Esophagus muscularis mucosa (tissue), 4 donors: ENCODE data around the gene EEIG2. TPM values are rescaled to one million over a fixed set of nuclear protein-coding genes. Genes with fewer than 3 reads are reported as not detected.

Experiments
- DNase-seq: peaks from one replicate; pipeline ENCODE4 v3.0.0-alpha.2; 2017; ENCODE audit errors: extremely low spot score
- H3K27ac ChIP-seq, 4 donors: fragments of 200-600 bp; sonication (generic); replicated peaks in 1 of 4; 1 replicate in 3 of 4; 2 replicates in 1 of 4; pipeline ENCODE4 v1.5.1; 2016 to 2019; ENCODE audit warnings: mild to moderate bottlenecking in 1 of 4
- H3K27me3 ChIP-seq, 4 donors: fragments of 200-600 bp; sonication (generic); one replicate each; pipeline versions ENCODE4 v1.5.1 to v1.6.0; 2016 to 2019
- H3K36me3 ChIP-seq, 4 donors: fragments of 200-600 bp; sonication (generic); one replicate each; pipeline ENCODE4 v1.5.1; 2016 to 2019
- H3K4me1 ChIP-seq, 4 donors: fragments of 200-600 bp; sonication (generic); one replicate each; pipeline ENCODE4 v1.5.1; 2016 to 2019
- H3K4me3 ChIP-seq, 4 donors: fragments of 200-600 bp; sonication (generic); 1 replicate in 2 of 4; 2 replicates in 2 of 4; pipeline ENCODE4 v1.5.1; 2016 to 2019; ENCODE audit warnings: mild to moderate bottlenecking in 4 of 4, moderate library complexity in 1 of 4
- H3K9me3 ChIP-seq, 4 donors: fragments of 200-600 bp; sonication (generic); 1 replicate in 3 of 4; 2 replicates in 1 of 4; pipeline ENCODE4 v1.5.1; 2016 to 2019
- CTCF ChIP-seq, 3 experiments: fragments of 200-600 bp in 2 of 3; fragments of 450-650 bp in 1 of 3; sonication (generic) in 2 of 3; IDR thresholded peaks; one replicate each; pipeline ENCODE4 v1.5.1; 2017 to 2019; ENCODE audit warnings: antibody characterized with exemption in 3 of 3, mild to moderate bottlenecking in 2 of 3, moderate library complexity in 1 of 3
- EP300 ChIP-seq: sonication (generic); formaldehyde crosslinking; IDR thresholded peaks from one replicate; pipeline ENCODE4 v1.6.1; 2017; ENCODE audit warnings: antibody characterized with exemption
- POLR2A ChIP-seq: fragments of 450-650 bp; IDR thresholded peaks from one replicate; pipeline ENCODE4 v1.6.1; 2017; ENCODE audit warnings: antibody characterized with exemption, moderate library complexity, mild to moderate bottlenecking, low read depth
- POLR2AphosphoS5 ChIP-seq, 2 donors: sonication (generic); formaldehyde crosslinking; IDR thresholded peaks; one replicate each; pipeline ENCODE4 v1.6.1; 2017; ENCODE audit warnings: antibody characterized with exemption in 2 of 2
- WGBS: methylation state at CpG from one replicate; pipeline ENCODE4 v1.1.5; 2018; 5-methylcytosine and 5-hydroxymethylcytosine counted together
- intact Hi-C: fragments of 100-400 bp; cut with DNase I; formaldehyde crosslinking; loops from one replicate; pipeline ENCODE4 v1.15.1; 2023
- total RNA-seq, 4 donors: library from RNA; depleted of rRNA; stranded (reverse); fragments of >200 nt; gene quantifications; one replicate each; pipeline versions ENCODE4 v1.1.0 to v1.2.1, GENCODE V29; 2016

EEIG2 gene
- total RNA-seq, 4 donors from 2014 or later, result 11.6 to 17.2 (median 14.4) TPM

GRCh38 chr1:108560189-108560873 lies 431 bp downstream of the EEIG2 start:
- intact Hi-C loops, result loop anchor here (5.0 kb wide), 1 partner anchor 48 kb away; no protein-coding TSS in a partner anchor
- no peak for DNase-seq
- Histone ChIP-seq H3K36me3 (no peaks in the 10 kb centered on the region), H3K9me3 (no peaks in the 10 kb centered on the region), H3K27ac (peak overlapping the region; percentile 68 to 77 (median 70)), H3K4me1 (peaks cover 12 to 33% (median 29%) of the 10 kb centered on the region in 4 donors), H3K4me3 (peak overlapping the region; percentile 69 to 80 (median 74)), H3K27me3 (no peaks in the 10 kb centered on the region)
- TF ChIP-seq POLR2A, result no peak
- no peak for TF ChIP-seq EP300
- no peak for TF ChIP-seq POLR2AphosphoS5 (IDR thresholded peaks at IDR 0.05)
- no peak for TF ChIP-seq CTCF (IDR thresholded peaks at IDR 0.05)
- WGBS, result 0% methylated on average over 10 of the region's 59 CpGs

GRCh38 chr1:108560874-108561459 lies 1.1 kb downstream of the EEIG2 start:
- no peaks in the 10 kb centered on the region for H3K27me3 ChIP-seq
- no peaks in the 10 kb centered on the region for H3K36me3 ChIP-seq
- no peaks in the 10 kb centered on the region for H3K9me3 ChIP-seq
- TF ChIP-seq POLR2A, result no peak
- no peak for TF ChIP-seq EP300
- TF ChIP-seq POLR2AphosphoS5 (IDR thresholded peaks at IDR 0.05), result peak; percentile 53 to 59
- peak in 1 of 3 experiments; percentile 8 for TF ChIP-seq CTCF (IDR thresholded peaks at IDR 0.05)
- H3K4me1 ChIP-seq, result peaks cover 12 to 33% (median 29%) of the 10 kb centered on the region in 4 donors
- no peak for DNase-seq
- H3K27ac ChIP-seq, result peak overlapping the region; percentile 68 to 77 (median 70)
- no CpG with 5 or more reads among the region's 5 CpGs for whole genome bisulfite sequencing
- intact Hi-C loops, result loop anchor here (5.0 kb wide), 1 partner anchor 49 kb away; no protein-coding TSS in a partner anchor
- H3K4me3 ChIP-seq, result peak overlapping the region; percentile 69 to 80 (median 74)

GRCh38 chr1:108561689-108562326 lies 1.9 kb downstream of the EEIG2 start:
- no peaks in the 10 kb centered on the region for H3K36me3 ChIP-seq
- TF ChIP-seq POLR2A, result no peak
- no peak for TF ChIP-seq POLR2AphosphoS5 (IDR thresholded peaks at IDR 0.05)
- no peak for TF ChIP-seq EP300
- TF ChIP-seq CTCF (IDR thresholded peaks at IDR 0.05), result peak; percentile 30 to 45 (median 44)
- H3K4me1 ChIP-seq, result peaks cover 12 to 38% (median 29%) of the 10 kb centered on the region in 4 donors
- intact Hi-C loops, result loop anchor here (5.0 kb wide), 1 partner anchor 50 kb away; no protein-coding TSS in a partner anchor
- no peaks in the 10 kb centered on the region for H3K27me3 ChIP-seq
- peak overlapping the region in 3 of 4 donors; percentile 21 to 69 (median 34) for H3K4me3 ChIP-seq
- H3K27ac ChIP-seq, result peak overlapping the region in 1 of 4 donors; percentile 70
- no peak for DNase-seq
- no peaks in the 10 kb centered on the region for H3K9me3 ChIP-seq
- WGBS, result 52% methylated on average over 11 of the region's 11 CpGs

GRCh38 chr1:108563808-108564207 lies 3.9 kb downstream of the EEIG2 start:
- TF ChIP-seq CTCF (IDR thresholded peaks at IDR 0.05) (no peak), EP300 (no peak), POLR2A (no peak), POLR2AphosphoS5 (IDR thresholded peaks at IDR 0.05) (no peak)
- H3K4me1 ChIP-seq, result peaks cover 16 to 38% (median 29%) of the 10 kb centered on the region in 4 donors
- intact Hi-C loops, result loop anchor here (5.0 kb wide), 1 partner anchor 52 kb away; no protein-coding TSS in a partner anchor
- no peaks in the 10 kb centered on the region for H3K9me3 ChIP-seq
- DNase-seq, result no peak
- no peak overlapping the region for H3K27ac ChIP-seq
- no peak overlapping the region for H3K4me3 ChIP-seq
- H3K36me3 ChIP-seq, result no peaks in the 10 kb centered on the region
- H3K27me3 ChIP-seq, result no peaks in the 10 kb centered on the region
- 96% methylated on average over 1 of the region's 1 CpG for WGBS
